ENCODE measurements around the gene SV2C.

GRCh38 chr5:76371960-76372322 lies 288.8 kb downstream of the SV2C start:
- TF ChIP-seq, protein P1, sequence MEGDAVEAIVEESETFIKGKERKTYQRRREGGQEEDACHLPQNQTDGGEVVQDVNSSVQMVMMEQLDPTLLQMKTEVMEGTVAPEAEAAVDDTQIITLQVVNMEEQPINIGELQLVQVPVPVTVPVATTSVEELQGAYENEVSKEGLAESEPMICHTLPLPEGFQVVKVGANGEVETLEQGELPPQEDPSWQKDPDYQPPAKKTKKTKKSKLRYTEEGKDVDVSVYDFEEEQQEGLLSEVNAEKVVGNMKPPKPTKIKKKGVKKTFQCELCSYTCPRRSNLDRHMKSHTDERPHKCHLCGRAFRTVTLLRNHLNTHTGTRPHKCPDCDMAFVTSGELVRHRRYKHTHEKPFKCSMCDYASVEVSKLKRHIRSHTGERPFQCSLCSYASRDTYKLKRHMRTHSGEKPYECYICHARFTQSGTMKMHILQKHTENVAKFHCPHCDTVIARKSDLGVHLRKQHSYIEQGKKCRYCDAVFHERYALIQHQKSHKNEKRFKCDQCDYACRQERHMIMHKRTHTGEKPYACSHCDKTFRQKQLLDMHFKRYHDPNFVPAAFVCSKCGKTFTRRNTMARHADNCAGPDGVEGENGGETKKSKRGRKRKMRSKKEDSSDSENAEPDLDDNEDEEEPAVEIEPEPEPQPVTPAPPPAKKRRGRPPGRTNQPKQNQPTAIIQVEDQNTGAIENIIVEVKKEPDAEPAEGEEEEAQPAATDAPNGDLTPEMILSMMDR (IDR thresholded peaks at IDR 0.05): no peak
- TF ChIP-seq POLR2AphosphoS5 (IDR thresholded peaks at IDR 0.05): no peak
